ENCODE measurements around the gene DLGAP1. TPM values are rescaled to one million over a fixed set of nuclear protein-coding genes. Genes with fewer than 3 reads are reported as not detected.

Gene DLGAP1
- total and polyA plus RNA-seq, 5 donors: 0.11 to 0.31 (median 0.20) TPM; not detected in 1

DNA sequence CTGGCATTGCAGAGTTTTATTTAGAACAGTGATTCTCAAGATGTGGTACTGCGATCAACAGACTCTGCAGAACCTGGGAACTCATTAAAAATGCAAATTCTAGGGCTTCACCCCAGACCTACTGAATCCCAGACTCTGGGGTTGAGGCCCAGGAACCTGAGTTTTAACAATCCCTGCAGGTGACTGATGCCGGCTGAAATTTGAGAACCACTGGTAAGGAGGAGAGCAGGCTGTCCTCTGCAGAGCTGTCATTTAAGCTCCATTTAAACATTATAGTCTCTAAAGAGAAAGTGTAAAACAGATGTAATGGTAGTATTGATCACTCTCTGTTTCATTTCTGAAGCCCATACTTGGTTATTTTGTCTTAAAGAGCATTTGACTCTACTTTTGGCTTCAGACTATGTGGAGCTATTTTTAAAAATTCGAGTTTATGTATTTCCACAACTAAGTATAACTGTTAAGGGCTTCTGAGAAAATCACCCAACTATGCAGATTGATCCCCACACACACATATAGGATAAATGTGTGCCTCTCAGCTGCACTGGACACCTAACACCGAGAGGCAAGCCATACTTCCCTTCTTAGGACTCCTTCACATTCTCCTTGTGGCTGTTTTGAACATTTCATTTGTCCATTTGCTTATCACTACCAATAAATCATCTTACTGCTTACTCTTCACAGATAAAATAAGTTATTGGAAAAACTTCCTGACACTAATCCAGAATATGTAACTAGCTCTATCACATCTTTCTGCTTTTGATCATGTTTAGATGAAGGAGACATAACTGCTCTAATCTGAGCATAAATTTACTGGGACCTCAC is 487.5 kb downstream of the DLGAP1 start:
- no peak overlapping the region for H3K27ac ChIP-seq (ENCODE audit: low read length)
- H3K4me3 ChIP-seq (ENCODE audit: low read length): no peak overlapping the region
- intact Hi-C loops (cut with DNase I): no loop called here
- H3K9me3 ChIP-seq (ENCODE audit: control insufficient read depth, low read length): no peaks in the 10 kb centered on the region
- no peaks in the 10 kb centered on the region for H3K27me3 ChIP-seq (ENCODE audit: control insufficient read depth, insufficient read depth)
- no peak for ATAC-seq
- 48% methylated on average over 4 of the region's 4 CpGs for WGBS
- H3K4me1 ChIP-seq (ENCODE audit: control insufficient read depth, insufficient read depth, low read length): no peaks in the 10 kb centered on the region
- DNase-seq: no peak

DNA sequence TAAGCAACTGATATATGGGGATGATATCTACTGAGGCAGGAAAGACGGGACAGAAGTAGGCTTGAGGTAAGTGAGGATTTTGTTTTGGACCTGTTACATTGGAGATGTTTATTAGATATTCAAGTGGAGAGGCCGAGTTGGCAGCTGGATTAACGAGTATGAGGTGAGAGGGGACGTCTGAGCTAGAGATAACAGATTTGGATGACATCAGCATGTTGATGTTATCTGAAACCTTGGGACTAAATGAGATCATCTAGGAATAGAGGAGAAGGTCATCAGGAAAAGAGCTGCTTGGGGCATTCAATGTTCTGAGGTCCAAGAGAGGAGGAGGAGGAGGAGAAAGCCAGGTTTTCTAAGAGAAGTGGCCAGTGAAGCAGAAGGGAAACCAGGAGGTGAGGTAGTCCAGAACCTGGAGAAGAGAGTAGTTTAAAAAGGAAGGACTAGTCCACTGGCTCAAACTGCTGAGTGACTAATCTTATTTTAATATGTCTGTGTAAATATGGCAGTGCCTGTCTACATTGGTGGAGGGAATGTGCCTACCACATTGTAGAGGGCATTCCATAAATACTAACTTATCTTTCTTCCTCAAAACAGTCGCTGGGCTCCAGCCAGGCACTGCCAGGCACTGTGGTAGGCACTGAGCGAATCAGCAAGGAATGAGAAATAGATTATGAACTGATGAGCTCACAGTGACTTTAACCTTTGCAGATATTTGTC is 488.3 kb downstream of the DLGAP1 start:
- no peaks in the 10 kb centered on the region for H3K27me3 ChIP-seq (ENCODE audit: control insufficient read depth, insufficient read depth)
- intact Hi-C loops (cut with DNase I): no loop called here
- no peak overlapping the region for H3K4me3 ChIP-seq (ENCODE audit: low read length)
- ATAC-seq (peak; percentile 59 to 71), DNase-seq (peak in 1 of 3 donors; percentile 35)
- 35% methylated on average over 6 of the region's 6 CpGs for WGBS
- peak overlapping the region; percentile 23 for H3K27ac ChIP-seq (ENCODE audit: low read length)
- H3K9me3 ChIP-seq (ENCODE audit: control insufficient read depth, low read length): no peaks in the 10 kb centered on the region
- no peaks in the 10 kb centered on the region for H3K4me1 ChIP-seq (ENCODE audit: control insufficient read depth, insufficient read depth, low read length)

DNA sequence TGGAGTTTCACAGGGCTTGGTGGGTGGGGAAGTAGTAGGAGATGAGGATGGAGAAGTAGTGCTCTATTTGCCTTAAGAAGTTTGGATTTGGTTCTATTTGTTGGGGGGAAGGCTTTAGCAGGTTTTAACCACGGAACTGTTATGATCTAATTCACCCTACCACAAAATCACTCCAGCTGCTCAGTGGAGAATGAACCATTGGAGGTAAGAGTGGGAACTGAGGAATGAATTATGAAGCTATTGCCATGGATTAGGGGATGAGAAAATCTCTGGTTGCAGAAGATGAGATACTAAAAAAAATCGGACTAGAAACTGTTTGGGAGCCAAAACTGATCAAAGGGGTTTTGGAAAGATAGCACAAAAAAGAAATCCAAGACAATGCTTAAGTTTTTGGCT is 488.9 kb downstream of the DLGAP1 start:
- no peak for DNase-seq
- intact Hi-C loops (cut with DNase I): no loop called here
- H3K27me3 ChIP-seq (ENCODE audit: control insufficient read depth, insufficient read depth): no peaks in the 10 kb centered on the region
- 77% methylated on average over 2 of the region's 2 CpGs for whole genome bisulfite sequencing
- H3K4me3 ChIP-seq (ENCODE audit: low read length): no peak overlapping the region
- ATAC-seq: no peak
- H3K4me1 ChIP-seq (ENCODE audit: control insufficient read depth, insufficient read depth, low read length): no peaks in the 10 kb centered on the region
- no peaks in the 10 kb centered on the region for H3K9me3 ChIP-seq (ENCODE audit: control insufficient read depth, low read length)
- no peak overlapping the region for H3K27ac ChIP-seq (ENCODE audit: low read length)

DNA sequence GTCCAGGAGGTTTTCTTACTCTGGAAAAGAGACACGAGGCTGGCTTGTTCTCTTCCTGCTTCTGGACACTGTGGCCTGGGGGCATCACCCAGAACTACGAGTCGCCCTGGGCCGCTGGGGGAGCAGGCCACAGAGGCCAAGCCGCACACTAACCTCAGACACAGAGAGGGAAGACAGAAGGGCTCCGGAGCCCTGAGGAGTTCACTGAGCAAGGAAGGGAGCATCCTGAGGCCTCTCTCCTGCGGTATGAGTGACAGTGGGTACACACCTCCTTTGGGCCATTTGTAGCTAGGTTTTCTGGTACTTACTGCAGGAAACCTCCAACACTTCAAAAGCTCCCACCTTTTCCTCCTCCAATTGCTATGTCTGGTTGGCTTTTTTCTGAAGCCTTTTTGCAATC is 494.1 kb downstream of the DLGAP1 start:
- intact Hi-C loops (cut with DNase I): no loop called here
- Histone ChIP-seq H3K27me3 (ENCODE audit: control insufficient read depth, insufficient read depth) (no peaks in the 10 kb centered on the region), H3K9me3 (ENCODE audit: control insufficient read depth, low read length) (no peaks in the 10 kb centered on the region), H3K27ac (ENCODE audit: low read length) (no peak overlapping the region), H3K4me1 (ENCODE audit: control insufficient read depth, insufficient read depth, low read length) (no peaks in the 10 kb centered on the region), H3K4me3 (ENCODE audit: low read length) (no peak overlapping the region)
- ATAC-seq (no peak), DNase-seq (no peak)
- WGBS: 91% methylated on average over 7 of the region's 7 CpGs

DNA sequence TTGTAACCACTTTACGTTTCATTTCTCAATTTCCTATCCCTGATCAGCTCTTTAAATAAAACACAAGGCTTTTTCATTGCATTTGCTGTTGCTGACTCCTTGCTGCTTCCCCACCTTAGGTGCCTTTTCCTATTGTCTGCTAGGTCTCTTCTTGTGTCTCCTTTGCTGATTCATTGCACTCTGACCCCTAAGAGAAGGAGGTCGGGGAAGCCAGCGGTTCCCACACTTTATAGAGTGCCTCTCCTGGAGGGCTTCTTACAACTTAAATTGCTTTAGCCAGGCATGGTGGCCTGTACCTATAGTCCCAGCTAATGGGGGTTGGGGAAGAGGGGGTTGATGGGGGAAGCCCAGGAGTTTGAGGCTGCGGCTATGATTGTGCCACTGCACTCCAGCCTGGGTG is 495.0 kb downstream of the DLGAP1 start:
- intact Hi-C loops (cut with DNase I): no loop called here
- H3K4me1 ChIP-seq (ENCODE audit: control insufficient read depth, insufficient read depth, low read length): no peaks in the 10 kb centered on the region
- no peaks in the 10 kb centered on the region for H3K27me3 ChIP-seq (ENCODE audit: control insufficient read depth, insufficient read depth)
- ATAC-seq (no peak), DNase-seq (no peak)
- no peaks in the 10 kb centered on the region for H3K9me3 ChIP-seq (ENCODE audit: control insufficient read depth, low read length)
- H3K4me3 ChIP-seq (ENCODE audit: low read length): no peak overlapping the region
- 70% methylated on average over 4 of the region's 4 CpGs for WGBS
- no peak overlapping the region for H3K27ac ChIP-seq (ENCODE audit: low read length)

DNA sequence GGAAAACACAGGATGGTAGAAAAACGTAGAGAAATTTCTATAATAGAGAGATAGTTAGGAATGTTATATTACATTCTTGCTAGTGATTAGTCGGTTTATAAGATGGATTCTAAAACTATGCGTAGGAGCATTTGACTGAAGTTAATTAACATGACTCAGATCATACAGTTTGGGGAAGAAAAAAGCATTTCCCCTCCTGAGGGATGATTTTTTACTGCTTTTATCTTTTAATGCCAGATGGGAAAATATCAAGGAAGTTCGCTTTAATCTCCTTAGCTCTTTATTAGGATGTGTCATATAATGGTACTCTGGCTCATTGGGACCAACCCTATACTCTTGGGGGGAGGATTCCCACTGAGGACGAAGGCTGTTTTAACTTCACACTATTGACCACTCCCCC is 503.1 kb downstream of the DLGAP1 start:
- no peaks in the 10 kb centered on the region for H3K9me3 ChIP-seq (ENCODE audit: control insufficient read depth, low read length)
- no peaks in the 10 kb centered on the region for H3K27me3 ChIP-seq (ENCODE audit: control insufficient read depth, insufficient read depth)
- no peak overlapping the region for H3K4me3 ChIP-seq (ENCODE audit: low read length)
- H3K4me1 ChIP-seq (ENCODE audit: control insufficient read depth, insufficient read depth, low read length): no peaks in the 10 kb centered on the region
- no peak for DNase-seq
- intact Hi-C loops (cut with DNase I): no loop called here
- WGBS: 76% methylated on average over 5 of the region's 5 CpGs
- no peak for ATAC-seq
- no peak overlapping the region for H3K27ac ChIP-seq (ENCODE audit: low read length)

DNA sequence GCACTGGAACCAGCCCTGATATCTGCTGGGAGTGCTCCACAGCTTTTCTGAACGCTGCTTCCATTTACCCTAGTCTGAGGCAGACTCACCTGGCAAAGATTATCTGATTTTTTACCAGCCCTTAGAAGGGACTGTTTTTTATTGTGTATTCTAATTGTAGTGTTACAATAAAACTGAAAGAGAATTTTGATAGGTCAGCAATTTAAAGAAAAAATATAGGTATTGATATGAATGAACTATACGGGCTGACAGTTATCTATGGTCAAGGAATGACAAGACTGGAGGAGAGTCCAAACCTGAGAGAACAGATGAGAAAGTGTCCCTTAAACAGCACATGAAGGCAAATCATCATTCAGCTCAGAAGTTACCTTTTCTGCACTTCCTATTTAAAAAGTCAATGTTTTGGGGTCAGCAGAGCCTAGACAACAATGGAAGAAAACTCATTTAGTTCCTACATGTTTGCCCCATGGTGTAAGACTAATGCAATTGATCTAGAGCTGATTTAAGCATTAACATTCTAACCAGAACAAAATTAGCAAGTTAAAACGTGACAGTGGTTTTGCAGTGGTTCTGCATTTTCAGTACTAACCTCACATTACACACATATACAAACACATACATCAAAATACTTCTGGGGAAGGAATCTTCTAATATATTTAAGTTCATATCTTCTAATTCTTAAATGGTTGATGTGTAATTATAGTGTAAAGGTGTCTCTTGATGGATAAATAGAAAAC is 504.3 kb downstream of the DLGAP1 start:
- Histone ChIP-seq H3K4me1 (ENCODE audit: control insufficient read depth, insufficient read depth, low read length) (no peaks in the 10 kb centered on the region), H3K27ac (ENCODE audit: low read length) (no peak overlapping the region), H3K4me3 (ENCODE audit: low read length) (no peak overlapping the region), H3K9me3 (ENCODE audit: control insufficient read depth, low read length) (no peaks in the 10 kb centered on the region), H3K27me3 (ENCODE audit: control insufficient read depth, insufficient read depth) (no peaks in the 10 kb centered on the region)
- intact Hi-C loops (cut with DNase I): no loop called here
- whole genome bisulfite sequencing: 87% methylated on average over 3 of the region's 3 CpGs
- DNase-seq (no peak), ATAC-seq (no peak)

DNA sequence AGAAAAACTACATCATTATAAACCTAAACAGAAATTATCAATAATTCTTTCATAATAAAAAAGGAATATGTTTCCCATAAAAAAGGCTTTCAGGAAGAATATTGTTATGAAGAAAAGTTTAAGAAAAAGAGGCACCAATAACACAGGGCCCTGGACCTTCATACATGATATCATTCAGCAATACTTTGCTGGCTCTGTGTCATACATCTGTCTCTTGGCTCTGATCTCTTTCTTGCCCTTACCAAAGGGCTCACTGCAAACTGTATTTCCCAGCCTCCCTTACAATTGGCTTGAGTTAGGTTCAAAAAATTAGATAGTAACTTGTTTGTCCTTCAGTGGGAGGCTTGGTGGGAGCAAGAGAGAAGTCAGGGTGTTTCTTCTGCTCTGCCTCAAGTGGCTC is 506.1 kb downstream of the DLGAP1 start:
- intact Hi-C loops (cut with DNase I): no loop called here
- no peaks in the 10 kb centered on the region for H3K27me3 ChIP-seq (ENCODE audit: control insufficient read depth, insufficient read depth)
- ATAC-seq: no peak
- DNase-seq: no peak
- H3K4me3 ChIP-seq (ENCODE audit: low read length): no peak overlapping the region
- H3K27ac ChIP-seq (ENCODE audit: low read length): no peak overlapping the region
- no peaks in the 10 kb centered on the region for H3K4me1 ChIP-seq (ENCODE audit: control insufficient read depth, insufficient read depth, low read length)
- no peaks in the 10 kb centered on the region for H3K9me3 ChIP-seq (ENCODE audit: control insufficient read depth, low read length)

DNA sequence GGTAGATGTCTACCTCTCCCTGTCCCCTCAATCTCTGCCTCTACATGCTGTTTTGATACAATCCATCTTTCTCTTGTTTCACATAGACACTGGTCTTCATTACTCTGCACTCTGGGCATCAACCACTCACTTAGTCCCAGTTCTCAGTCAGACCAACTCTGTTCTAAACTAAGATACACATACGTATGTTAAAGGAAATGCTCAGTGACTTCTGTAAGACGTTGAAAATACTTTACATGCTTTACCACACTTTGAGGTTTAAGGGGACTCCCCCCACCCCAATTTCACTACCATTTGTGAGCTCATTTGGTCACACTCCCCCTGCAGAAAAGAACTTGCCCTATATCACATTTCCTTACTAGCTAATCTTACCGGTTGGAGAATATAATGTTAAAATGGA is 507.7 kb downstream of the DLGAP1 start:
- ATAC-seq (no peak), DNase-seq (no peak)
- intact Hi-C loops (cut with DNase I): no loop called here
- Histone ChIP-seq H3K27ac (ENCODE audit: low read length) (no peak overlapping the region), H3K27me3 (ENCODE audit: control insufficient read depth, insufficient read depth) (no peaks in the 10 kb centered on the region), H3K4me1 (ENCODE audit: control insufficient read depth, insufficient read depth, low read length) (no peaks in the 10 kb centered on the region), H3K4me3 (ENCODE audit: low read length) (no peak overlapping the region), H3K9me3 (ENCODE audit: control insufficient read depth, low read length) (no peaks in the 10 kb centered on the region)
- WGBS: 76% methylated on average over 3 of the region's 3 CpGs

DNA sequence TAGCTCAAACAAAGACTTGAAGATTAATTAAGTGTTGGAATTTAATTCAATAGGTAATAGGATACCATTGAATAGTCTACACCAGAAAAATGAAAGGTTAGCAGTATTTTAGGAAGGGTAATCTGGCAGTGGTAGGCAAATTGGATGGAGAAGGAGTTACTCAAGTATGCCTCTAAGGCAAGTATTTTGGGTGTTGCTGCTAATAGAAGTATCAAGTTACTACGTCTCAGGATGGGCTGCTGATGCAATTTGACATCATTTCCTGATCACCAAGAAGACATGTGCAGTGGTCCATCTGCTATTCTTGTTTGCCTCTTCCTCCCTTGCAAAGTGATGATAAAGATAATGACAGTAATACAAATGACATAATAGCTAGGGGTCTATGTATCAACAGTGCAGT is 519.8 kb downstream of the DLGAP1 start:
- H3K27ac ChIP-seq (ENCODE audit: low read length): no peak overlapping the region
- intact Hi-C loops (cut with DNase I): no loop called here
- no peaks in the 10 kb centered on the region for H3K9me3 ChIP-seq (ENCODE audit: control insufficient read depth, low read length)
- ATAC-seq (no peak), DNase-seq (no peak)
- H3K4me3 ChIP-seq (ENCODE audit: low read length): no peak overlapping the region
- WGBS: 54% methylated on average over 1 of the region's 1 CpG
- H3K27me3 ChIP-seq (ENCODE audit: control insufficient read depth, insufficient read depth): no peaks in the 10 kb centered on the region
- H3K4me1 ChIP-seq (ENCODE audit: control insufficient read depth, insufficient read depth, low read length): no peaks in the 10 kb centered on the region

DNA sequence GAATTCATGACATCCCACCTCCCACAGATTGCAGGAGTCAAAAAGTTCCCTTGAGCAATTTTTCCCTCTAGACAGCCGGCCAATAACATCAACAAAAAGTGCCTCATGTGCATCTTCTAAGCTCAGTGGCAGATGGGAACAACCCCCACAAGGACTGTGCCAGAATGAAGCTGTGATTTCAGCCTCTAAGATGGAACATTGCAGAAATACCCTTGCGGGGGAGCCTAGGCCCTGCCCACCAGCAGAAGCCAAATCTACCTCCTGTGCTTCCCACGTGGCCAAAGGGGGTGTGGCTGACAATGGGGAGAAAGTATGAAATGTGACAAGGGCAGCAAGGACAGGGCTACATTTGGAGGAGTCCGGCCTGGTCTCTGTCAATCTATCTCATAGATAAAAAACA is 522.8 kb downstream of the DLGAP1 start:
- H3K4me1 ChIP-seq (ENCODE audit: control insufficient read depth, insufficient read depth, low read length): no peaks in the 10 kb centered on the region
- no peaks in the 10 kb centered on the region for H3K27me3 ChIP-seq (ENCODE audit: control insufficient read depth, insufficient read depth)
- DNase-seq (no peak), ATAC-seq (no peak)
- H3K9me3 ChIP-seq (ENCODE audit: control insufficient read depth, low read length): no peaks in the 10 kb centered on the region
- H3K27ac ChIP-seq (ENCODE audit: low read length): no peak overlapping the region
- no peak overlapping the region for H3K4me3 ChIP-seq (ENCODE audit: low read length)
- intact Hi-C loops (cut with DNase I): no loop called here
- 41% methylated on average over 4 of the region's 4 CpGs for WGBS
